K562 treated with DMSO at 1 percent for 48 hours (cell line): Measurements from ENCODE around the gene INSL4. TPM values are rescaled to one million over a fixed set of nuclear protein-coding genes. Genes with fewer than 3 reads are reported as not detected.

Experiments used
- total RNA-seq: library from RNA; unstranded; fragments of 300-600 nt; gene quantifications from 2 replicates; pipeline ENCODE4 v1.2.3, GENCODE V29; 2022; ENCODE audit warnings: low replicate concordance; ENCODE audit errors: extremely low read depth

The INSL4 gene
- total RNA-seq, result not detected in 2 replicates

DNA sequence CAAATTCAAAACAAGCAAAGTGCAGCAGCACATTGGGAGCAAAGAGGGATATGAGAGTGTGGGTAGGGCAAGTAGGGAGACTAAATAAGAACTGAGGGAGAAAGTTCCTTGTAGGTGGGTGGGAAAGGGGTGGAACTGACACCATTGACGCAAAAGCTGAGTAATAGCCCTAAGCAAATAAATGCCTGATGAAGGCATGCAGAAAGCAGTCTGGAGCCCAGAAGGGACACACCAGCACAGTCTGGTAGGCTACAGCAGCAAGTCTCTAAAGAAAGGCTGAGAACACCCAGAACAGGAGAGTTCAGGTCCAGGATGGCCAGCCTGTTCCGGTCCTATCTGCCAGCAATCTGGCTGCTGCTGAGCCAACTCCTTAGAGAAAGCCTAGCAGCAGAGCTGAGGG lies at the start of gene INSL4:
INSL4 (plus strand) TSS at position 208 of the 400 bp plus-strand sequence; CDS start at position 313, 105 bp downstream.

DNA sequence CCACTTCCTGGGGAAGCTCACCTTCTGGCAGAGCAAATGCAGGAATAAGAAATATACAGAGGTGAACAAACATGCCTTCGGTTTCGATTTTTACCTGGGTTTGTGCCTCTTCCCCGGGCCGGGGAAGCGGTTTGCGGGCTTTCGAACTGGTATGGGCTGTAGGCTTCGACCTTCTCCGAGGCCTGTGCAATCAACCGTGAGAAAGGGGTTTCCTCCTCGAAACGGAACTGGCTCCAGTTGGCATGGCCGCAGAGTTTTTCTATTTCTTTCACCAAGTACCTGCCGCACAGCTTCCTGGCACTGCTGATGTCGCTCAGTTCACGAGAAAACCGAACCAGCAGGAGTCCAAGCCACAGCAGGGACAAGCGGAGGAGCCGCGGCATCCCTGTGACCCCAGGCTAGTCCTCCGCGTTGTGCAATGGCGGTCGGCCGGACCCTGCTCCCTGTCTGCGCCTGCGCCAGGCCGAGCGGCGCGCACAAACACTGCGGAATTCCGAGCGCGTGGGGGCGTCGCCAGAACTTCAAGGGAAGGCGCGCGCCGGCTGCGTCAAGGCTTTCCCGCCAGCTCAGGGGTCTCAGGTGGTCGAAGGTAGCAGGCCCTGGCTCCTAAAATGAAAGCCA lies 45.9 kb upstream of the INSL4 start, which contains the start of gene INSL6:
INSL6 (minus strand) TSS at position 420 of the 621 bp plus-strand sequence; CDS start at position 383, 37 bp downstream.

Other genes starting within 250 kb of the INSL4 start
- not detected in 2 replicates for gene JAK2, start 246.1 kb upstream of the INSL4 start, total RNA-seq
- gene INSL6, start 45.8 kb upstream of the INSL4 start, total RNA-seq, result not detected in 2 replicates
- not detected in 2 replicates for gene RLN2, start 73.3 kb downstream of the INSL4 start, total RNA-seq
- not detected in 2 replicates for gene RLN1, start 108.5 kb downstream of the INSL4 start, total RNA-seq
- gene PLGRKT, start 206.5 kb downstream of the INSL4 start, total RNA-seq, result not detected in 2 replicates
- not detected in 2 replicates for gene CD274, start 219.1 kb downstream of the INSL4 start, total RNA-seq